Neural cell (in vitro differentiated cells): ENCODE measurements around the gene MRPL44. TPM values are rescaled to one million over a fixed set of nuclear protein-coding genes. Genes with fewer than 3 reads are reported as not detected.

Source experiments
- H2AFZ ChIP-seq: fragments of 200-600, 300-800 bp; sonication (generic), shearing (Covaris generic); 2 replicates; pipeline ENCODE4 v1.6.0; 2014; ENCODE audit warnings: low read depth, mild to moderate bottlenecking, antibody characterized with exemption, low read length, moderate library complexity
- H3F3A ChIP-seq: fragments of 200-600 bp; shearing (Covaris generic); 2 replicates; pipeline ENCODE4 v1.6.1; 2016; ENCODE audit warnings: mild to moderate bottlenecking, moderate library complexity, mixed read lengths, antibody characterized with exemption, low read length; ENCODE audit not compliant: insufficient read depth, poor library complexity, severe bottlenecking
- H3K27ac ChIP-seq: fragments of 200-600, 300-800 bp; sonication (generic), shearing (Covaris generic); 2 replicates; pipeline ENCODE4 v1.5.1; 2014; ENCODE audit warnings: mild to moderate bottlenecking, low read length, moderate library complexity
- H3K27me3 ChIP-seq: fragments of 300-800, 200-600 bp; sonication (generic), shearing (Covaris generic); 2 replicates; pipeline ENCODE4 v1.6.0; 2014; ENCODE audit warnings: mild to moderate bottlenecking, low read depth, low read length, moderate library complexity; ENCODE audit not compliant: insufficient read depth
- H3K36me3 ChIP-seq: fragments of 300-800, 200-600 bp; sonication (generic), shearing (Covaris generic); 2 replicates; pipeline ENCODE4 v1.5.1; 2014; ENCODE audit warnings: mild to moderate bottlenecking, antibody characterized with exemption, low read length, moderate library complexity; ENCODE audit not compliant: insufficient read depth
- H3K4me2 ChIP-seq: fragments of 300-800, 200-600 bp; sonication (generic), shearing (Covaris generic); 2 replicates; pipeline ENCODE4 v1.6.0; 2014; ENCODE audit warnings: mild to moderate bottlenecking, low read length
- H3K4me3 ChIP-seq: fragments of 300-800, 200-600 bp; sonication (generic), shearing (Covaris generic); 2 replicates; pipeline ENCODE4 v1.5.1; 2014; ENCODE audit warnings: mild to moderate bottlenecking, low read length, moderate library complexity
- H3K79me2 ChIP-seq: fragments of 200-600 bp; shearing (Covaris generic); replicated peaks from 2 replicates; pipeline ENCODE4 v1.6.0; 2014; ENCODE audit warnings: mild to moderate bottlenecking, low read length, moderate library complexity; ENCODE audit not compliant: insufficient read depth
- H3K9ac ChIP-seq: fragments of 300-800, 200-600 bp; sonication (generic), shearing (Covaris generic); 2 replicates; pipeline ENCODE4 v1.6.1; 2016; ENCODE audit warnings: mild to moderate bottlenecking, low read length, mixed read lengths
- H3K9me2 ChIP-seq: fragments of 200-600 bp; shearing (Covaris generic); 2 replicates; pipeline ENCODE4 v1.6.1; 2016; ENCODE audit warnings: mild to moderate bottlenecking, low read length, mixed read lengths; ENCODE audit not compliant: insufficient read depth
- H3K9me3 ChIP-seq: fragments of 200-600, 300-800 bp; sonication (generic), shearing (Covaris generic); 2 replicates; pipeline ENCODE4 v1.6.1; 2016; ENCODE audit warnings: mild to moderate bottlenecking, mixed run types, low read length, moderate library complexity, mixed read lengths
- H4K20me1 ChIP-seq: fragments of 200-600 bp; shearing (Covaris generic); 2 replicates; pipeline ENCODE4 v1.6.1; 2016; ENCODE audit warnings: mild to moderate bottlenecking, mixed run types; ENCODE audit not compliant: insufficient read depth
- CTCF ChIP-seq: fragments of 450-650 bp; IDR thresholded peaks from 2 replicates; pipeline ENCODE4 v1.5.1; 2014; ENCODE audit warnings: antibody characterized with exemption, mild to moderate bottlenecking, moderate library complexity; ENCODE audit not compliant: poor library complexity, severe bottlenecking
- EP300 ChIP-seq: fragments of 450-650 bp; conservative IDR thresholded peaks from 2 replicates; pipeline ENCODE4 v1.6.1; 2014; ENCODE audit warnings: antibody characterized with exemption, mild to moderate bottlenecking, moderate library complexity; ENCODE audit not compliant: poor library complexity, severe bottlenecking
- EZH2 ChIP-seq: fragments of 200-600, 300-800 bp; shearing (Covaris generic), sonication (generic); IDR thresholded peaks from 2 replicates; pipeline ENCODE4 v1.6.1; 2014; ENCODE audit warnings: antibody characterized with exemption, low read length, borderline replicate concordance, mild to moderate bottlenecking; ENCODE audit not compliant: insufficient read depth, poor library complexity, severe bottlenecking
- MXI1 ChIP-seq: fragments of 450-650 bp; conservative IDR thresholded peaks from 2 replicates; pipeline ENCODE4 v1.6.1; 2014; ENCODE audit warnings: antibody characterized with exemption, mild to moderate bottlenecking; ENCODE audit not compliant: poor library complexity, severe bottlenecking
- POLR2AphosphoS5 ChIP-seq: IDR thresholded peaks from 2 replicates; pipeline ENCODE4 v1.6.1; 2012
- RAD21 ChIP-seq: fragments of 450-650 bp; conservative IDR thresholded peaks from 2 replicates; pipeline ENCODE4 v1.6.1; 2014; ENCODE audit warnings: antibody characterized with exemption, mild to moderate bottlenecking, moderate library complexity
- REST ChIP-seq: IDR thresholded peaks from 2 replicates; pipeline ENCODE4 v1.6.1; 2012; ENCODE audit warnings: borderline replicate concordance
- SMC3 ChIP-seq: fragments of 450-650 bp; conservative IDR thresholded peaks from 2 replicates; pipeline ENCODE4 v1.6.1; 2014; ENCODE audit warnings: antibody characterized with exemption, mild to moderate bottlenecking, moderate library complexity; ENCODE audit not compliant: poor library complexity
- TAF1 ChIP-seq: IDR thresholded peaks from 2 replicates; pipeline ENCODE4 v1.6.1; 2012; ENCODE audit warnings: low read depth
- polyA plus RNA-seq: library from polyadenylated mRNA; depleted of rRNA; stranded (reverse); fragments of >200 nt; gene quantifications from 2 replicates; pipeline ENCODE4 v1.2.3, GENCODE V29; 2014

Gene MRPL44
- polyA plus RNA-seq, 1 donor from 2014 or later, result 70.6 TPM

DNA sequence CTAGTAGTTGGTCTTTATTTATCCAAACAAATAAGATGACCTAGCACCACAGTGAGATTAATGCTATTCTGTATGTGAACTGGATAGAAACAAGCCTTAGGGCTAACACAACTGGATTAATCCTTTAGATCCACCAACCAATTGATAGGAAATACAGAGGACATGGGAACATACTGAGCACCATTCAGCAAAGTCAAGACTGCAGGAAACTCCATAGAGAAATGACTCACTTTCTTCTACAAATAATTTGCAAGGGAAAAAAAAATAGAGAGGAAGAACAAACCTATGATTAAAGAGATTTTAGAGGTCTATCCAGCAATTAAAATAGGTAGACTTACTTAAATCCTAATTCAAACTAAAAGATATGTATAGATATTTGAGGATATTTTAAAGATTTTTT, 36.1 kb upstream of the MRPL44 start:
- no peaks in the 10 kb centered on the region for H3K27me3 ChIP-seq
- no peak overlapping the region for H3K4me2 ChIP-seq
- no peak overlapping the region for H3K9ac ChIP-seq
- no peak for TF ChIP-seq EP300
- TF ChIP-seq REST, result no peak
- no peak for TF ChIP-seq TAF1
- TF ChIP-seq MXI1, result no peak
- TF ChIP-seq POLR2AphosphoS5, result no peak
- TF ChIP-seq RAD21, result no peak
- no peak for TF ChIP-seq SMC3
- TF ChIP-seq CTCF, result no peak
- TF ChIP-seq EZH2, result no peak
- H4K20me1 ChIP-seq, result no peaks in the 10 kb centered on the region
- H3K36me3 ChIP-seq, result peaks cover 6% of the 10 kb centered on the region
- no peaks in the 10 kb centered on the region for H3K9me2 ChIP-seq
- no peak overlapping the region for H3K4me3 ChIP-seq
- H3K27ac ChIP-seq, result no peak overlapping the region
- peaks cover 2% of the 10 kb centered on the region for H3K9me3 ChIP-seq
- no peaks in the 10 kb centered on the region for H3F3A ChIP-seq
- no peak overlapping the region for H2AFZ ChIP-seq
- H3K79me2 ChIP-seq, result no peaks in the 10 kb centered on the region

DNA sequence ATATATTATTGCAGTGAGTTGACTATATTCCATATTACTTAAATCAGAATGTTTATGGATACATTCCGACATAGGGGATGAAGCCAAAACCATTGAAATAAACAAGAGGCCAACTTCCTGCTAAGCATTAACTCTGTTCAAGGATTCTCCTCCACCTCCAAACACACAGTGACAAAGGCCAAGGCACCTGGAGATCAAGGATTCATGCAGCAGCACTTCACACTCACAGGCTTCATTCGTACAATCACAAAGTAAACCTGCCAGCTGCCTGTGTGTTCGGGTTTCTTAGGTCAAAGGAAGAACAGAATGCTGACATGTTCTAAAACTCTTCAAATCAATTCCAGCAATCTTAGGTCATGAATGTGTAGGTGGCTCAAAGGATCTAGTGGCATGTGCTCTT, 35.0 kb upstream of the MRPL44 start:
- Histone ChIP-seq H3K4me3 (no peak overlapping the region), H3K9ac (no peak overlapping the region), H3K79me2 (no peaks in the 10 kb centered on the region), H3K9me2 (no peaks in the 10 kb centered on the region), H3K4me2 (no peak overlapping the region), H3K9me3 (peaks cover 2% of the 10 kb centered on the region), H3F3A (no peaks in the 10 kb centered on the region), H3K27me3 (no peaks in the 10 kb centered on the region), H3K27ac (no peak overlapping the region), H4K20me1 (no peaks in the 10 kb centered on the region), H2AFZ (no peak overlapping the region), H3K36me3 (peaks cover 6% of the 10 kb centered on the region)
- TF ChIP-seq SMC3 (no peak), TAF1 (no peak), POLR2AphosphoS5 (no peak), MXI1 (no peak), EZH2 (no peak), REST (no peak), EP300 (no peak), RAD21 (no peak), CTCF (no peak)
